K562 (cell line): Measurements from ENCODE around the gene ZKSCAN3. TPM values are rescaled to one million over a fixed set of nuclear protein-coding genes. Genes with fewer than 3 reads are reported as not detected.

ENCODE experiments used
- BCL6 ChIP-seq: fragments of 250-450 bp; sonication (Bioruptor Pico); IDR thresholded peaks from 2 replicates; pipeline ENCODE4 v1.4.0; 2020
- CHD1 ChIP-seq: fragments of 200-600 bp; sonication (generic); IDR thresholded peaks from one replicate; pipeline ENCODE4 v1.6.1; 2012; ENCODE audit warnings: mild to moderate bottlenecking, moderate library complexity, low read length, inconsistent platforms
- MEIS2 ChIP-seq: fragments of 450-650 bp; IDR thresholded peaks from 2 replicates; pipeline ENCODE4 v1.6.1; 2014; ENCODE audit warnings: mild to moderate bottlenecking; ENCODE audit not compliant: partially characterized antibody
- POLR2AphosphoS5 ChIP-seq: IDR thresholded peaks from 2 replicates; pipeline ENCODE4 v1.6.1; 2011; ENCODE audit warnings: mild to moderate bottlenecking, low read depth, low read length, moderate library complexity; ENCODE audit not compliant: control insufficient read depth, insufficient read depth
- RBM15 ChIP-seq: fragments of 200-400 bp; formaldehyde crosslinking; IDR thresholded peaks from 2 replicates; pipeline ENCODE4 v1.6.1; 2018; ENCODE audit warnings: mild to moderate bottlenecking, low read length, moderate library complexity; ENCODE audit not compliant: insufficient read depth
- REST ChIP-seq, 2 experiments: fragments of 450-650 bp; formaldehyde crosslinking in 1 of 2; IDR thresholded peaks; 2 replicates each; pipeline versions ENCODE4 v1.4.0 to v1.6.1; 2014 to 2020; ENCODE audit warnings: mild to moderate bottlenecking in 2 of 2, borderline replicate concordance in 1 of 2, low read depth in 1 of 2
- THRB ChIP-seq: fragments of 450-650 bp; formaldehyde crosslinking; conservative IDR thresholded peaks from 2 replicates; pipeline ENCODE4 v1.4.0; 2022; ENCODE audit warnings: mild to moderate bottlenecking, missing genetic modification characterization
- ZNF23 ChIP-seq: fragments of 250-450 bp; sonication (Bioruptor Pico); IDR thresholded peaks from 2 replicates; pipeline ENCODE4 v1.4.0; 2020; ENCODE audit warnings: mild to moderate bottlenecking
- ZNF354B ChIP-seq: fragments of 250-450 bp; sonication (Bioruptor Pico); IDR thresholded peaks from 2 replicates; pipeline ENCODE4 v1.4.0; 2020
- ZNF449 ChIP-seq: fragments of 250-450 bp; sonication (Bioruptor Pico); IDR thresholded peaks from 2 replicates; pipeline ENCODE4 v1.8.0; 2022; ENCODE audit warnings: moderate library complexity, mild to moderate bottlenecking, inconsistent platforms
- ZNF511 ChIP-seq: sonication (generic); formaldehyde crosslinking; IDR thresholded peaks from 2 replicates; pipeline ENCODE4 v1.8.0; 2022; ENCODE audit warnings: mild to moderate bottlenecking, missing genetic modification reagents
- ZNF518B ChIP-seq: fragments of 250-450 bp; sonication (Bioruptor Pico); IDR thresholded peaks from 2 replicates; pipeline ENCODE4 v1.5.0; 2021; ENCODE audit warnings: mild to moderate bottlenecking, moderate library complexity
- polyA plus RNA-seq, 8 experiments: library from polyadenylated mRNA; depleted of rRNA in 4 of 8; stranded (reverse) in 5 of 8; unstranded in 3 of 8; fragments of >200 nt; fragmentation: Nextera tagmentation in 2 of 8; fragmentation: Illumina TruSeq in 1 of 8; extraction: Ambion mirVana in 2 of 8; extraction: Trizol in 1 of 8; gene quantifications; 2 replicates each; pipeline versions ENCODE4 v1.2.1 to v1.2.3, GENCODE V29; 2011 to 2014; ENCODE audit warnings: inconsistent platforms in 1 of 8, missing spikeins in 1 of 8
- total RNA-seq, 7 experiments: library from RNA; depleted of rRNA in 6 of 7; stranded (reverse); fragments of >200 nt in 6 of 7; fragmentation: Illumina TruSeq in 2 of 7; extraction: Trizol in 2 of 7; gene quantifications; 2 replicates each; pipeline versions ENCODE4 v1.2.1 to v1.2.3, GENCODE V29; 2011 to 2021; ENCODE audit warnings: low replicate concordance in 1 of 7

ZKSCAN3 gene
- total and polyA plus RNA-seq, 9 of the 15 experiments (the other 6 are each of a cell fraction or from before 2014, with no cell fraction given): 3.0 to 12.4 (median 10.2) TPM

GRCh38 chr6:28337121-28337520 is 12.6 kb upstream of the ZKSCAN3 start (continued):
- TF ChIP-seq THRB (CRISPR knock-in tag) (0 out of 2 replicates have a peak, but pooled peaks have one; percentile 30), REST (IDR thresholded peaks at IDR 0.05; ENCODE audit: borderline replicate concordance) (peak; percentile 45; the same call in 1 of the 2 replicates), REST (CRISPR knock-in tag; IDR thresholded peaks at IDR 0.05; ENCODE audit: low read depth) (no peak), ZNF354B (CRISPR knock-in tag) (no peak), RBM15 (no peak), ZNF518B (CRISPR knock-in tag) (no peak), ZNF23 (CRISPR knock-in tag) (no peak), ZNF449 (CRISPR knock-in tag) (no peak), CHD1 (peak; percentile 57), BCL6 (CRISPR knock-in tag) (0 out of 2 replicates have a peak, but pooled peaks have one; percentile 15), ZNF511 (CRISPR knock-in tag) (no peak), MEIS2 (no peak), POLR2AphosphoS5 (0 out of 2 replicates have a peak, but pooled peaks have one; percentile 10)
